ENCODE results near the gene NELL1. TPM values are rescaled to one million over a fixed set of nuclear protein-coding genes. Genes with fewer than 3 reads are reported as not detected.
A peak's percentile ranks its signal among the peaks of the same experiment; 100 is the strongest.

Gene NELL1
- total RNA-seq, 6 experiments from 2014 or later = not detected

DNA sequence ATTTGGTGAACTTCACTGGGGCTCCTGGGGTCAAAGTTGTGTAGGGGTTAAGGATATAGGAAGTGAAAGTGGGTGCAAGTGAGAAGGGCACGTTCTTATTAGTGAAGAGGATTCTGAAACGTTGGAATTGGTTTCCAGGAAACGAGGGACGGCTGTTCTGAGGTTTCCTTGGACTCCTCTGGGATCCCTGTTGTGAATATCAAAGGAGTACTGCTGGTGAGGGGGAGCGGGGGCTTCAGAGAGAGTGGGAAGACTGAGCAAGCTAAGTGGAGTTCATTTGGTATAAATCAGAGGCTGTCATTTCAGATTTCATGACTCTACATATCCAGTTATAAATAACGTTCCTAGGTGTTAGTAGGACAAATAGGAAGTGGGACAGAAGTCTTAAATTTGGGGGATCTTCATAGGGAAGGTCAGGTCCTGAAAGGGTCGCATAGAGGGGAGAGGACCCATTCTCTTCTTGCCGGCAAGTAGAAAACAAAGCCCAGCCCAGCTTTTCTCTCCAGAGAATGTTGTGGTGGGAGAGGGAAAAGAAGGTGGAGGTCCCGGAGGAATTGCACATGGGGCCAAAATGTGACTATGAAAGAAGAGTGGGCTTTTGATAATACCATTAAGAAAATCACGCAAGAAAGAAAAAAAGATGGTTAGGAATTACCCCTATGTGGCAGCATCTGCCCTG is 1.1 kb upstream of the NELL1 start:
- intact Hi-C loops (cut with DNase I) = no loop called here
- Histone ChIP-seq H3K4me1 (peaks cover 0 to 9% (median 0%) of the 10 kb centered on the region in 4 donors), H3K9me3 (no peaks in the 10 kb centered on the region), H3K27ac (no peak overlapping the region), H3K4me3 (no peak overlapping the region), H3K27me3 (peaks cover 0 to 7% of the 10 kb centered on the region in 2 donors), H3K36me3 (no peaks in the 10 kb centered on the region)
- WGBS (ENCODE audit: insufficient coverage, low coverage, low lambda C conversion rate, missing lambda C conversion rate) = 5% methylated on average over 10 of the region's 10 CpGs
- DNase-seq (no peak), ATAC-seq (no peak)
- no peak for TF ChIP-seq POLR2A (IDR thresholded peaks at IDR 0.05)
- TF ChIP-seq, protein P1, sequence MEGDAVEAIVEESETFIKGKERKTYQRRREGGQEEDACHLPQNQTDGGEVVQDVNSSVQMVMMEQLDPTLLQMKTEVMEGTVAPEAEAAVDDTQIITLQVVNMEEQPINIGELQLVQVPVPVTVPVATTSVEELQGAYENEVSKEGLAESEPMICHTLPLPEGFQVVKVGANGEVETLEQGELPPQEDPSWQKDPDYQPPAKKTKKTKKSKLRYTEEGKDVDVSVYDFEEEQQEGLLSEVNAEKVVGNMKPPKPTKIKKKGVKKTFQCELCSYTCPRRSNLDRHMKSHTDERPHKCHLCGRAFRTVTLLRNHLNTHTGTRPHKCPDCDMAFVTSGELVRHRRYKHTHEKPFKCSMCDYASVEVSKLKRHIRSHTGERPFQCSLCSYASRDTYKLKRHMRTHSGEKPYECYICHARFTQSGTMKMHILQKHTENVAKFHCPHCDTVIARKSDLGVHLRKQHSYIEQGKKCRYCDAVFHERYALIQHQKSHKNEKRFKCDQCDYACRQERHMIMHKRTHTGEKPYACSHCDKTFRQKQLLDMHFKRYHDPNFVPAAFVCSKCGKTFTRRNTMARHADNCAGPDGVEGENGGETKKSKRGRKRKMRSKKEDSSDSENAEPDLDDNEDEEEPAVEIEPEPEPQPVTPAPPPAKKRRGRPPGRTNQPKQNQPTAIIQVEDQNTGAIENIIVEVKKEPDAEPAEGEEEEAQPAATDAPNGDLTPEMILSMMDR (IDR thresholded peaks at IDR 0.05) = no peak

- Histone ChIP-seq H3K27me3 (peaks cover 0 to 7% of the 10 kb centered on the region in 2 donors), H3K4me1 (peaks cover 0 to 9% (median 0%) of the 10 kb centered on the region in 4 donors), H3K36me3 (no peaks in the 10 kb centered on the region), H3K4me3 (no peak overlapping the region), H3K27ac (no peak overlapping the region), H3K9me3 (no peaks in the 10 kb centered on the region)
- no peak for TF ChIP-seq POLR2A (IDR thresholded peaks at IDR 0.05)
- TF ChIP-seq, protein P1 (IDR thresholded peaks at IDR 0.05) = no peak
- WGBS (ENCODE audit: insufficient coverage, low coverage, low lambda C conversion rate, missing lambda C conversion rate) = 4% methylated on average over 17 of the region's 60 CpGs
- DNase-seq (no peak), ATAC-seq (no peak)
- intact Hi-C loops (cut with DNase I) = no loop called here
These were observed 666 bp downstream of the NELL1 start for GRCh38 chr11:20669820-20670684.

DNA sequence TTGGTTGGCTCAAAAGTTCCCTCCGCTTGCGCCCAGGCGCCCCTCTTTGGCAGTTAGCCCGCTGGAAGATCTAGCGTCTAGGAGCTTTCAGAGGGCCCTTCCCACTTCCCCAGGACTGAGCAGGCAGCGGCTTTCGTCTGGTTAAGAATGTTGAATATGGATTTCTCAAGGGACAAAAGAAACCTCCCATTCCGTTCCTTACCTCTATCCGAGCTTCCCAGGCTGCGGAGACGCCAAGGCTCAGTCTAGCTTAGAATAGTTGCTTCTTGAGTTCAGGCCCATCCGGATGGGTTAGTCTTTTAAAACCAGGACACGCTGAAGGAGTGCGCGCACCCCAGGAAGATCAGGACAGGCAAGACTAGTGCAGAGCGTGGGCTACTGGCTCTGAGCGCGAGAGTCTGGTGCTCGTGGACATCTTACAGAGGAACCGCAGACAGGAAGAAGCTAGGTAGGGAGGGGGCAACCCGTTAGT is 1.6 kb downstream of the NELL1 start:
- no peak for DNase-seq
- 3% methylated on average over 17 of the region's 21 CpGs for WGBS (ENCODE audit: insufficient coverage, low coverage, low lambda C conversion rate, missing lambda C conversion rate)
- H3K4me3 ChIP-seq = no peak overlapping the region
- intact Hi-C loops (cut with DNase I) = no loop called here
- ATAC-seq = no peak
- H3K27me3 ChIP-seq = peaks cover 0 to 7% of the 10 kb centered on the region in 2 donors
- no peaks in the 10 kb centered on the region for H3K36me3 ChIP-seq
- H3K27ac ChIP-seq = no peak overlapping the region
- H3K4me1 ChIP-seq = peaks cover 0 to 9% (median 0%) of the 10 kb centered on the region in 4 donors
- TF ChIP-seq, protein P1 (IDR thresholded peaks at IDR 0.05) = no peak
- TF ChIP-seq POLR2A (IDR thresholded peaks at IDR 0.05) = no peak
- H3K9me3 ChIP-seq = no peaks in the 10 kb centered on the region

GRCh38 chr11:20671856-20672546 is 2.6 kb downstream of the NELL1 start:
- TF ChIP-seq, protein P1 (IDR thresholded peaks at IDR 0.05) = peak in 3 of 4 donors; percentile 26 to 35 (median 31)
- TF ChIP-seq POLR2A (IDR thresholded peaks at IDR 0.05) = no peak
- DNase-seq (no peak), ATAC-seq (peak; percentile 36 to 48 (median 46))
- intact Hi-C loops (cut with DNase I) = no loop called here
- Histone ChIP-seq H3K4me1 (peaks cover 0 to 9% (median 0%) of the 10 kb centered on the region in 4 donors), H3K36me3 (no peaks in the 10 kb centered on the region), H3K27me3 (peaks cover 0 to 7% of the 10 kb centered on the region in 2 donors), H3K9me3 (no peaks in the 10 kb centered on the region), H3K27ac (no peak overlapping the region), H3K4me3 (no peak overlapping the region)
- 15% methylated on average over 4 of the region's 6 CpGs for WGBS (ENCODE audit: insufficient coverage, low coverage, low lambda C conversion rate, missing lambda C conversion rate)
